ENCODE results near the gene LPAR5. TPM values are rescaled to one million over a fixed set of nuclear protein-coding genes. Genes with fewer than 3 reads are reported as not detected.
A peak's percentile ranks its signal among the peaks of the same experiment; 100 is the strongest.

Gene LPAR5
- total RNA-seq, 2 experiments from 2014 or later, result 3.5 TPM

DNA sequence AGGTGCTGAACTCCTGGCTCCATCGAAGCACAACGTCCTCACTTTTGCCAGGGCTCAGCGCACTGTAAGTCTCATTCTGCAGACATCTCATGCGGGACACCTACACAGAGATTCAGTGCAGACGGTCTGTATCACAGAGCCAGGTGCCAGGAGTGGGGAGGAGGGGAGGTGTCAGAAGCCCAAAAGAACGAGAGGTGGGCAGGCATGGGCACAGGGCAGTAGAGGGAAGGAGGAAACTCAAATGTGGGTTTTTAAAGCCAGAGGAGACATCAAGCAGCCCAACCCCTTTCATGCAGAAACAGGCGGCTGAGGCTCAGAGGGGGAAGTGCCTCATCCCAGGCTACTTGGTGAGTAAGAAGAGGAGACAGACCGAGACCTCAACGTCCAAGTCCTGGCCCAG lies 2.5 kb upstream of the LPAR5 start:
- Mint-ChIP-seq H3K27me3 (no peaks in the 10 kb centered on the region), H3K4me3 (no peak overlapping the region), H3K27ac (no peak overlapping the region), H3K4me1 (peaks cover 23% of the 10 kb centered on the region), H3K9me3 (ENCODE audit: low read depth) (peaks cover 2% of the 10 kb centered on the region), H3K36me3 (ENCODE audit: low read depth) (peaks cover 2% of the 10 kb centered on the region)
- ATAC-seq (no peak), DNase-seq (no peak)
- POLR2A ChIA-PET, result no interaction called here
- CTCF ChIA-PET, result no interaction called here
- intact Hi-C loops (cut with DNase I, micrococcal nuclease), result no loop called here

DNA sequence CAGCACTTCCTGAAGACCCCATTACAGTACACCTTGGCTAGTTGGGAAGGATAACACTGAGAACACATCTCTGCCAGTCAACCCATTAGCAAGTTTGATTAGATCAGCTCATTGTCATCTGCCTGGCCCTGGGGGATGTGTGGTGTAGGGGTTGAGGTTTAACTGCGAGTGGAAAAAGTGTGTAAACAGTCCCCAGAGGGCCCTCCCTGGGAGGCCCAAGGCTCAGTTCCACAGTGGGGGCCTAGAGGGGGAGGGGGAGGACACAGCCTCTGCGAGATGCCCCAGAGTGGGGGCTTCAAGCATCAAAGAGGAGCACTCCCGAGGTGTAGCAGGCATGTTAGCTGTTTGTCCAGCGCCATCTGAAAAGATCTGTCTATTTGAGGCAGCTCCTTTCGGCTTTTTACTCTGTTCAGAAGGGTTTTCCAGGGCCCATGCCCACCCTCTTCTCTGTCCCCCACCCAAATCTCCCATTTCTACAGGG lies 344 bp downstream of the LPAR5 start:
- H3K4me1 Mint-ChIP-seq, result peaks cover 48% of the 10 kb centered on the region
- H3K27me3 Mint-ChIP-seq, result no peaks in the 10 kb centered on the region
- ChIA-PET POLR2A (no interaction called here), CTCF (interaction anchor here (1.2 kb wide), 1 partner anchor 14 kb away, joined by 4 read pairs; no protein-coding TSS in a partner anchor)
- intact Hi-C loops (cut with DNase I, micrococcal nuclease), result no loop called here
- H3K36me3 Mint-ChIP-seq (ENCODE audit: low read depth), result no peaks in the 10 kb centered on the region
- no peaks in the 10 kb centered on the region for H3K9me3 Mint-ChIP-seq (ENCODE audit: low read depth)
- H3K27ac Mint-ChIP-seq, result peak overlapping the region; percentile 76
- peak; percentile 69 for ATAC-seq
- H3K4me3 Mint-ChIP-seq, result peak overlapping the region; percentile 42
- peak; percentile 77 for DNase-seq

DNA sequence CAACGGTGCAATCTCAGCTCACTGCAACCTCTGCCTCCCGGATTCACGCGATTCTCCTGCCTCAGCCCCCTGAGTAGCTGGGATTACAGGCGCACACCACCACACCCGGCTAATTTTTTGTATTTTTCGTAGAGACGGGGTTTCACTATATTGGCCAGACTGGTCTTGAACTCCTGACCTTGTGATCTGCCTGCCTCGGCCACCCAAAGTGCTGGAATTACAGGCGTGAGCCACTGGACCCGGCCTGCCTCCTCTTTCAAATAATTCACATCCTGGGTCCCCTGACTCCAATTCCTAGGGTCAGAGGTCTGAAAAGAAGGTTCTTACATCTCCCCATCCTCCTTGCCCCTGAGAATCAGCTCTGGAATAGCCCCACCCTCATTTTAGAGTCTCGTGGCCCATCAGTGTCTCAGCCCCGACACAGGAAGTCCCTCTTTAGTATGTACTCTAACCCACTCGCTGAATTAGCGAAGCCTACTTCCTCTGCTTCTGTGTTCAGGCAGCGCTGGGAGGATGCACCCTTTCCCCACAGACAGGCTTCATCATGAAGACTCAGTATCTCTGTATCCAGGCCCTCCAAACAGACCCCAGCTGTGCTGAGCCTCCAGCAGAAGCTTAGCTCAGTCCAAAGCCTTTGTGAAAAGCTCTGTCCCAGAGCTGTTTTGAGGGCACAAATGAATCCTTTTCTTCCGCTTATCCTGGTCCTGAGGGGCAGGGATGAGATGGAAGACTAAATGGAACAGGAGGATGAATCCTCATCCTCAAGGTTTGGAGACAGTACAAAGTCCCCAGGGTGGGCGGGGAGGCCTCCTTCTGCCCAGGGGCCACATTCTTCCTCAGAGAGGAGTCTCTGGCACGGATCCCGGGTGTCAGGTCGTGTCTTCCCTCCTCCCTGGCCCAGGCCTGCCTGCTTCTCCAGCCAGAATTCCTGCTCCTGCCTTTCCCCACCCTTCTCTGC lies 3.5 kb downstream of the LPAR5 start:
- CTCF ChIA-PET, result interaction anchor here (0.6 to 4.2 kb wide), 9 partner anchors 11 to 69 kb away, joined by 3 to 41 read pairs (median 5); no protein-coding TSS in a partner anchor
- peaks cover 59% of the 10 kb centered on the region for H3K4me1 Mint-ChIP-seq
- peak overlapping the region; percentile 71 for H3K4me3 Mint-ChIP-seq
- peak overlapping the region; percentile 99 for H3K27ac Mint-ChIP-seq
- POLR2A ChIA-PET, result interaction anchor here (1.2 kb wide), 1 partner anchor 312 kb away, joined by 4 read pairs; the partner anchor contains the start of gene C12orf57
- H3K9me3 Mint-ChIP-seq (ENCODE audit: low read depth), result no peaks in the 10 kb centered on the region
- ATAC-seq (peak; percentile 68), DNase-seq (peak; percentile 69)
- intact Hi-C loops (cut with DNase I, micrococcal nuclease), result no loop called here
- H3K36me3 Mint-ChIP-seq (ENCODE audit: low read depth), result no peaks in the 10 kb centered on the region
- no peaks in the 10 kb centered on the region for H3K27me3 Mint-ChIP-seq

DNA sequence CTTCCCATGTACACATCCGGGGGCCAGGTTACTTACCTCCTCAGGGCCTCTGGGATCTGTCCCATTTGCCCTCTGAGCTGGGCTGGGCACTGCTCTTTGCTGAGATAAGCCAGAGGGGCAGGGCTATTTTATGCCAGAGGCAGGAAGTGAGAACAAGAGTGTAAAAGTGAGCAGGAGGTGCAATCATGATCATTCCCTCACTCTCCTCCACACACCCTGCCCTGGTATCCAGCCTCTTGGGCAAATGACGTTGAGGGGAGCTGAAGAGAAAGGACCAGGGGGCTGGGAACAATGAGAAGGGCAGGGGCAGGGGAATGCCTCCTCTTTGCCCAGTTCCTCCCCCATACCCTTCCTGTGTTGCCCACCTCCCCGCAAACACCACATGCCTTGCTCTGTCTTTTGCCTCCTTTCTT lies 4.2 kb downstream of the LPAR5 start:
- intact Hi-C loops (cut with DNase I, micrococcal nuclease), result loop anchor here in 1 of 2 experiments (2.0 kb wide), 1 partner anchor 15 kb away; no protein-coding TSS in a partner anchor

DNA sequence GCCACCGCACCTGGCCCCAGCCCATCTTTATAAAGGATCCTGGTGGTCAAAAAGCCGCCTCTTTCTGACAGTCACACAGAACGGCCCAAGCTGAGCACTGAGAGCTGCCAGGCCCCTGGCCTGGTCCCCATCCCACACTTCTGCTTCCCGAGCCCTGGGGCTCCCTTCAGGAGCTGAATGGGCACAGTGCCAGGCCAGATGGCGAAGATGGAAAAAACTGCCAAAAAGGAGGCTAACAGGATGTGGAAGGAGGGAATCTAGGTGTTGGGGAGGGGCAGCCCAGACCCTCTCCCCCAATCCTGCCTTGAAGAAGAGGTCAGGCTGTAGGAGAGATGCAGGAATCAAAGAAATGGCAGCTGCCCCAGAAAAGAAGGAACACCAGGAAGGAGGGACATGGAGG lies 5.0 kb downstream of the LPAR5 start:
- DNase-seq (no peak), ATAC-seq (no peak)
- ChIA-PET CTCF (interaction anchor here (1.0 to 4.2 kb wide), 5 partner anchors 11 to 77 kb away, joined by 3 to 41 read pairs (median 3); no protein-coding TSS in a partner anchor), POLR2A (interaction anchor here (0.6 kb wide), 1 partner anchor 59 kb away, joined by 5 read pairs; the partner anchor contains the start of gene ZNF384)
- H3K4me3 Mint-ChIP-seq, result peak overlapping the region; percentile 71
- peak overlapping the region; percentile 99 for H3K27ac Mint-ChIP-seq
- H3K27me3 Mint-ChIP-seq, result no peaks in the 10 kb centered on the region
- H3K4me1 Mint-ChIP-seq, result peaks cover 61% of the 10 kb centered on the region
- H3K9me3 Mint-ChIP-seq (ENCODE audit: low read depth), result no peaks in the 10 kb centered on the region
- no peaks in the 10 kb centered on the region for H3K36me3 Mint-ChIP-seq (ENCODE audit: low read depth)
- intact Hi-C loops (cut with DNase I, micrococcal nuclease), result loop anchor here in 1 of 2 experiments (2.0 kb wide), 1 partner anchor 14 kb away; no protein-coding TSS in a partner anchor

More for the DNA sequence above, 4.2 kb downstream of the LPAR5 start:
- peak overlapping the region; percentile 71 for H3K4me3 Mint-ChIP-seq
- peak overlapping the region; percentile 99 for H3K27ac Mint-ChIP-seq
- peaks cover 65% of the 10 kb centered on the region for H3K4me1 Mint-ChIP-seq
- CTCF ChIA-PET, result interaction anchor here (0.7 to 4.2 kb wide), 10 partner anchors 11 to 181 kb away, joined by 3 to 41 read pairs (median 4); no protein-coding TSS in a partner anchor
- H3K36me3 Mint-ChIP-seq (ENCODE audit: low read depth), result no peaks in the 10 kb centered on the region
- no peaks in the 10 kb centered on the region for H3K27me3 Mint-ChIP-seq
- H3K9me3 Mint-ChIP-seq (ENCODE audit: low read depth), result no peaks in the 10 kb centered on the region
- POLR2A ChIA-PET, result interaction anchor here (0.6 to 1.2 kb wide), 2 partner anchors 246 to 313 kb away, joined by 3 to 4 read pairs; partner anchors contain the start of gene C12orf57
- ATAC-seq (peak; percentile 21), DNase-seq (peak; percentile 38)

DNA sequence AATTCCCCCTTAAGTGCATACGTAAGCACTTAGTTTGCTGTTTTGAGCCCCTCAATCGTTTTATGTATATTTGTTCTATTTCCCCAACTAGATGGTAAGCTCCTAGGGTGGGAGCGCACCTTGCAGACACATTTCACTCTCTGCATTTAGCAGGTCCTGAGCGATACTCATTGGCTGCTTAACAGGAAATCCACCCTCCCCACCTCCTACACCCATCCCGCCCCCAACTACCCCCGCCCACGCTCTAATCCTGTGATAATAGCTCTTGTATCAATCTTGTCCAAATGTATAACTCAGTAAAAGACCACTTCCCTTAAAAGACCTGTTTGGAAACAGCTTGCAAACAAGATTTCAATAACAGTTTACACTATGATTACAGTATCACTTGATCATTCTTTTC lies 8.1 kb downstream of the LPAR5 start:
- POLR2A ChIA-PET, result interaction anchor here (0.6 kb wide), 2 partner anchors 20 to 22 kb away, joined by 3 to 8 read pairs; partner anchors contain the start of gene ACRBP
- ATAC-seq, result peak; percentile 61
- peak overlapping the region; percentile 63 for H3K4me3 Mint-ChIP-seq
- no peaks in the 10 kb centered on the region for H3K36me3 Mint-ChIP-seq (ENCODE audit: low read depth)
- peaks cover 41% of the 10 kb centered on the region for H3K4me1 Mint-ChIP-seq
- intact Hi-C loops (cut with DNase I, micrococcal nuclease), result no loop called here
- no peaks in the 10 kb centered on the region for H3K27me3 Mint-ChIP-seq
- CTCF ChIA-PET, result interaction anchor here (0.6 to 1.7 kb wide), 6 partner anchors 8 to 198 kb away, joined by 3 to 6 read pairs (median 3); partner anchors contain the start of gene MLF2
- DNase-seq, result peak; percentile 49
- H3K9me3 Mint-ChIP-seq (ENCODE audit: low read depth), result no peaks in the 10 kb centered on the region
- peak overlapping the region; percentile 86 for H3K27ac Mint-ChIP-seq

DNA sequence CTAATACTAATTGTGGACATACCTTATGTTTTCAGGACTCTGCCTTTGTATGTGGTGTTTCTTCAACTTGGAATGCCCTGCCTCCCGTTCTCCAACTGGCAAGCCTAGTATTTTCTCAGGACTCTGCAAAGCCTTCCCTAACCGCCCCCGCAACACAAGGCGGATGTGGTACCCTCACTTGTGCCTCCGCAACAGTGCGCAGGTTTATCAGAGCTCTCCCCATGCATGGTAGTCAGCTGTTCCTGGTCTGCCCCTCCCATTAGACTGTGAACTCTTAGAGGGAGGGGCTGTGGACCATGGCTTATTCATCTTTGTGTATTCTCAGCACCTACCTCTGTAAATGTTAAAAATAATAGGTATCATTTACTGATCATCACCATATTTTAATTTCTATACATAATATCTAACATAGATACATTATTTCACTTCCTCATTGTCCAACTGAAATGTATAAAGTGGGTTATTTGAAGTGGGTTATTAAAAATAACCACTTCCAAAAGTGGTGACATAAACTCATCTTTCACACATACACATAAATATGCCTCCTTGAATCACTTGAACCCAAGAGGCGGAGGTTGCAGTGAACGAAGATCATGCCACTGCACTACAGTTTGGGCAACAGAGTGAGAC lies 9.0 kb downstream of the LPAR5 start:
- H3K9me3 Mint-ChIP-seq (ENCODE audit: low read depth), result no peaks in the 10 kb centered on the region
- no peaks in the 10 kb centered on the region for H3K27me3 Mint-ChIP-seq
- H3K4me3 Mint-ChIP-seq, result peak overlapping the region; percentile 63
- ATAC-seq, result no peak
- CTCF ChIA-PET, result interaction anchor here (0.5 to 0.8 kb wide), 2 partner anchors 112 to 127 kb away, joined by 3 read pairs; partner anchors contain the start of gene MLF2
- peak overlapping the region; percentile 86 for H3K27ac Mint-ChIP-seq
- POLR2A ChIA-PET, result interaction anchor here (0.6 kb wide), 2 partner anchors 20 to 23 kb away, joined by 3 to 8 read pairs; partner anchors contain the start of gene ACRBP
- peaks cover 32% of the 10 kb centered on the region for H3K4me1 Mint-ChIP-seq
- peak; percentile 37 for DNase-seq
- no peaks in the 10 kb centered on the region for H3K36me3 Mint-ChIP-seq (ENCODE audit: low read depth)
- intact Hi-C loops (cut with DNase I, micrococcal nuclease), result no loop called here

DNA sequence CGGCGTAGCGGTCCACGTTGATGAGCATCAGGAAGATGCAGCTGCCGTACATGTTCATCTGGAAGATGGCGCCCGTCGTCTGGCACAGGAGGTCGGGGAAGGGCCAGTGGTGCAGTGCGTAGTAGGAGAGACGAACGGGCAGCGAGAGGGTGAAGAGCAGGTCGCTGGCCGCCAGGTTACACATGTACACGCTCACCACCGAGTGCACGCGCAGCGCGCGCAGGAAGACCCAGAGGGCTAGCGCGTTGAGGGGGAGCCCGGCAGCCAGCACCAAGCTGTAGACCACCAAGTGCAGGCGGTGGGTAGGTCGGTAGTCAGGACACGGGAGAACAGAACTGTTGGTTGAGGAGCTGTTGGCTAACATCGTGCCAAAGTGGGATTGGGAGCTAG lies 14.9 kb downstream of the LPAR5 start:
- no peaks in the 10 kb centered on the region for H3K9me3 Mint-ChIP-seq (ENCODE audit: low read depth)
- DNase-seq, result no peak
- ChIA-PET CTCF (interaction anchor here (0.6 to 5.5 kb wide), 24 partner anchors 10 to 271 kb away, joined by 3 to 41 read pairs (median 4); partner anchors contain the start of genes ACRBP, LPAR5, TAPBPL and ZNF384), POLR2A (interaction anchor here (1.2 kb wide), 1 partner anchor 248 kb away, joined by 4 read pairs; no protein-coding TSS in a partner anchor)
- peak overlapping the region; percentile 67 for H3K4me3 Mint-ChIP-seq
- H3K36me3 Mint-ChIP-seq (ENCODE audit: low read depth), result peaks cover 6% of the 10 kb centered on the region
- H3K27me3 Mint-ChIP-seq, result no peaks in the 10 kb centered on the region
- intact Hi-C loops (cut with DNase I, micrococcal nuclease), result loop anchor here in 1 of 2 experiments (1.0 kb wide), 2 partner anchors 158 to 204 kb away; no protein-coding TSS in a partner anchor
- ATAC-seq, result no peak
- H3K4me1 Mint-ChIP-seq, result peaks cover 8% of the 10 kb centered on the region
- H3K27ac Mint-ChIP-seq, result peak overlapping the region; percentile 73

DNA sequence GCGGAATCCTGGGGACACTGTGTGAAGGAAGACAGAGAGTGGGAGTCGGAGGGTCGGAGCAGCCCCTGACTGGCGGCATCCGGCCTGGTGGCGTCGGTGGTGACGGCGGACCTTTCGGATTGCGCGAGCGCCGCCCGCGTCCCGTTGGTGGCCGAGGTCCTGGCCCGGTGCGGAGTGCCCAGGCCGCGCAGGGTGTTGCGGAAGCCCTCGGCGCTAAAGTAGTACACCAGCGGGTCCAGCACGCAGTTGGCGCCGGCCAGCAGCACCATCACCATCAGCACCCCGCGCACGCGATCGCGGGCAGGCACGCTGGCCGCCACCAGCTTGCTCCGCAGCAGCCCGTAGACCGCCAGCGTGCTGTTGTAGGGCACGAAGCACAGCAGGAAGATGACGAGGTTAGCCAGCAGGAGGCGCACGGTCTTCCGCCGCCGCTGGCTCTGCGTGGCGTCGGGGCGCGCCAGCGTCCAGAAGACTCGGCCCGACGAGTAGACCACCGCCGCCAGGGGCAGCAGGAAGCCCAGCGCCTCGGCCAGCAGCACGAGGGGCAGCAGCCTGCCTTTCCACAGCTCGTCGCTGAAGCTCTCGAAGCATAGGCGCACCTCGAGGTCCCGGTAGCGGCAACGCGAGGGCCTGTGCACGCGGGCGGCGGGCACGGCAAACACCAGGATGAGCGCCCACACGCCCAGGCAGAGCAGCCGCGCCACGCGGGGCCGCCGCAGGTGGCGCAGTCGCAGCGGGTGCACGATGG lies 15.4 kb downstream of the LPAR5 start:
- Mint-ChIP-seq H3K4me3 (peak overlapping the region; percentile 67), H3K9me3 (ENCODE audit: low read depth) (no peaks in the 10 kb centered on the region), H3K36me3 (ENCODE audit: low read depth) (peaks cover 6% of the 10 kb centered on the region), H3K4me1 (peaks cover 8% of the 10 kb centered on the region), H3K27me3 (no peaks in the 10 kb centered on the region), H3K27ac (peak overlapping the region; percentile 73)
- ChIA-PET POLR2A (interaction anchor here (0.5 to 1.2 kb wide), 2 partner anchors 10 to 249 kb away, joined by 3 to 4 read pairs; no protein-coding TSS in a partner anchor), CTCF (interaction anchor here (0.6 to 5.5 kb wide), 24 partner anchors 8 to 271 kb away, joined by 3 to 41 read pairs (median 4); partner anchors contain the start of genes ACRBP, CDCA3 and TAPBPL)
- ATAC-seq (peak; percentile 82), DNase-seq (peak; percentile 82)
- intact Hi-C loops (cut with DNase I, micrococcal nuclease), result loop anchor here in 1 of 2 experiments (1.0 kb wide), 2 partner anchors 159 to 205 kb away; no protein-coding TSS in a partner anchor
